GM23338 (cell line): Measurements from ENCODE around the gene DCTN2.

Experiments used
- CREB1 ChIP-seq: fragments of 250-450 bp; sonication (Bioruptor Pico); IDR thresholded peaks from 2 replicates; pipeline ENCODE4 v1.5.0; 2020; ENCODE audit warnings: low read depth, mild to moderate bottlenecking, moderate library complexity
- CTCF ChIP-seq, 2 experiments: fragments of 200-600 bp in 1 of 2; sonication (generic) in 1 of 2; conservative IDR thresholded peaks; 2 replicates each; pipeline versions ENCODE4 v1.5.1 to v1.6.1; 2016 to 2017; ENCODE audit warnings: antibody characterized with exemption in 2 of 2, low read depth in 2 of 2, mild to moderate bottlenecking in 2 of 2, moderate library complexity in 1 of 2
- EZH2 ChIP-seq: fragments of 200-600 bp; sonication (generic); IDR thresholded peaks from one replicate; pipeline ENCODE4 v1.8.0; 2017; ENCODE audit warnings: antibody characterized with exemption, mild to moderate bottlenecking, low read depth; ENCODE audit not compliant: unreplicated experiment
- JUNB ChIP-seq: IDR thresholded peaks from one replicate; pipeline ENCODE4 v1.6.1; 2016; ENCODE audit warnings: antibody characterized with exemption; ENCODE audit not compliant: unreplicated experiment
- NANOG ChIP-seq: IDR thresholded peaks from 2 replicates; pipeline ENCODE4 v1.6.1; 2016; ENCODE audit warnings: antibody characterized with exemption, borderline replicate concordance
- POLR2AphosphoS5 ChIP-seq: IDR thresholded peaks from 2 replicates; pipeline ENCODE4 v1.6.1; 2016; ENCODE audit warnings: antibody characterized with exemption, low read depth
- REST ChIP-seq: IDR thresholded peaks from one replicate; pipeline ENCODE4 v1.6.1; 2018; ENCODE audit warnings: antibody characterized with exemption; ENCODE audit not compliant: unreplicated experiment
- ZNF114 ChIP-seq: fragments of 250-450 bp; sonication (Bioruptor Pico); IDR thresholded peaks from 2 replicates; pipeline ENCODE4 v1.5.0; 2020; ENCODE audit warnings: mild to moderate bottlenecking, moderate library complexity

DNA sequence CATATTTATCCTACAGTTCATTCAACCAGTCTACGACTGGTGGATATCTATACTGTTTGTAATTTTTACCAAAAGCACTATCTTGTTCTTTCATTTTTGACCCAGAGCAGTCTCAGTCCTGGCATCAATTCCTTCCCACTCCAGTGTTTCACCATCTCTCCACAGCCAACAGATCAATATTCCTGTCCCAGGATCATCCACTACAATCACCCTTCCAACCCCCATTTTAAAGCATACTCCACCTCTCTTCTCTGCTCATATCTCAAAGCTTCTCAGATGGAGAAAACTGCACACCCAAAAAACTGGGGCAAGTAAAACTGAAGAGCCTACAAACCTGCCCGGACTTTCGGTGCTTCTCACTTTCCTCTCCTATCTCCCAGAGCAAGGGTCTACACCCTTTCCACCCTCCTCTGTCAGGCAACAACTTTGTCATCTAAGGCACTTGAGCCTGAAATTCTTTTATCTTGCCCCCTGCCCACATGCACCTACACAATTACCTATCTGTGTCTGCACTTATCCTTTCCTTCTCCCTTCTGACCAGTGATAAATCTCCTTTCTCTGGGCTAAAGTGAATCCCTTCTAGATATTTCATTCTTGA lies 39.9 kb upstream of the DCTN2 start:
- TF ChIP-seq CTCF (conservative IDR thresholded peaks at IDR 0.05; ENCODE audit: low read depth in 2 of 2) = no peak
- no peak for TF ChIP-seq NANOG
- no peak for TF ChIP-seq EZH2
- TF ChIP-seq REST = no peak
- no peak for TF ChIP-seq JUNB
- no peak for TF ChIP-seq POLR2AphosphoS5
- no peak for TF ChIP-seq ZNF114 (CRISPR knock-in tag)
- TF ChIP-seq CREB1 (CRISPR knock-in tag) = no peak
